ENCODE data around the gene MOCOS.

DNA sequence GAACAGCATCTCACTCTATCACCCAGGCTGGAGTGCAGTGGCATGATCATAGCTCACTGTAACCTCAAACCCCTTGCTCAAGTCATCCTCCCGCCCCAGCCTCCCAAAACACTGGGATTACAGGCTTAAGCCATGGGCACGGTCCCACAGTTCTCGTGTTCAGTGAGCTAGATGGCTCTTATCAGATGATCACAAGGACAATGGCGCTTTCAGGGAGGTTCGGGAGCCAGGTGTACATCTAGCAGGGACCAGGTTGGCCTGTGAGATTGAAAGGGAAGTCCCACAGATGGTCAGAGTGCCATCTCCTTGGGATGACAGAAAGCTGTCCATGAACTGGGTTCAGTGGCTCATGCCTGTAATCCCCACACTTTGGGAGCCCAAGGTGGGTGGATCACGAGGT is 96.2 kb downstream of the MOCOS start:
- no peak for TF ChIP-seq POLR2A (IDR thresholded peaks at IDR 0.05)
- TF ChIP-seq, protein P1, sequence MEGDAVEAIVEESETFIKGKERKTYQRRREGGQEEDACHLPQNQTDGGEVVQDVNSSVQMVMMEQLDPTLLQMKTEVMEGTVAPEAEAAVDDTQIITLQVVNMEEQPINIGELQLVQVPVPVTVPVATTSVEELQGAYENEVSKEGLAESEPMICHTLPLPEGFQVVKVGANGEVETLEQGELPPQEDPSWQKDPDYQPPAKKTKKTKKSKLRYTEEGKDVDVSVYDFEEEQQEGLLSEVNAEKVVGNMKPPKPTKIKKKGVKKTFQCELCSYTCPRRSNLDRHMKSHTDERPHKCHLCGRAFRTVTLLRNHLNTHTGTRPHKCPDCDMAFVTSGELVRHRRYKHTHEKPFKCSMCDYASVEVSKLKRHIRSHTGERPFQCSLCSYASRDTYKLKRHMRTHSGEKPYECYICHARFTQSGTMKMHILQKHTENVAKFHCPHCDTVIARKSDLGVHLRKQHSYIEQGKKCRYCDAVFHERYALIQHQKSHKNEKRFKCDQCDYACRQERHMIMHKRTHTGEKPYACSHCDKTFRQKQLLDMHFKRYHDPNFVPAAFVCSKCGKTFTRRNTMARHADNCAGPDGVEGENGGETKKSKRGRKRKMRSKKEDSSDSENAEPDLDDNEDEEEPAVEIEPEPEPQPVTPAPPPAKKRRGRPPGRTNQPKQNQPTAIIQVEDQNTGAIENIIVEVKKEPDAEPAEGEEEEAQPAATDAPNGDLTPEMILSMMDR (IDR thresholded peaks at IDR 0.05 in 8 of 11, conservative IDR thresholded peaks at IDR 0.05 in 3 of 11) = no peak
